GM12874 (cell line): ENCODE measurements around the gene CLEC2A.

Source experiments
- CTCF ChIP-seq: IDR thresholded peaks from 2 replicates; pipeline ENCODE4 v1.5.1; 2011; ENCODE audit warnings: low read depth, mild to moderate bottlenecking, control low read depth, low read length, moderate library complexity; ENCODE audit not compliant: insufficient read depth

The CLEC2A gene

GRCh38 chr12:9961106-9961505, 28.9 kb upstream of the CLEC2A start:
- no peak for TF ChIP-seq CTCF

GRCh38 chr12:9960590-9960989, 28.4 kb upstream of the CLEC2A start:
- TF ChIP-seq CTCF = no peak

- TF ChIP-seq CTCF = no peak
Observed at GRCh38 chr12:9957834-9958233, 25.7 kb upstream of the CLEC2A start.

GRCh38 chr12:9951026-9951675, 19.0 kb upstream of the CLEC2A start:
- TF ChIP-seq CTCF = no peak

GRCh38 chr12:9948606-9949296, 16.6 kb upstream of the CLEC2A start:
- TF ChIP-seq CTCF = no peak

- TF ChIP-seq CTCF = no peak
Observed at GRCh38 chr12:9947674-9948073, 15.5 kb upstream of the CLEC2A start.

GRCh38 chr12:9944391-9944790, 12.2 kb upstream of the CLEC2A start:
- no peak for TF ChIP-seq CTCF
